SK-N-MC (cell line): Measurements from ENCODE around the gene ETFA.
"Not testable (repeated sequence)": the region's sequence is repeated elsewhere in the genome, so short reads cannot be mapped to it uniquely, and the experiment has no call there.

ENCODE experiments used
- DNase-seq: peaks from one replicate; pipeline ENCODE4 v3.0.0-alpha.2; 2011; ENCODE audit warnings: low read depth, low spot score
- H3K27ac ChIP-seq: fragments of 200-600 bp; sonication (generic); 2 replicates; pipeline ENCODE4 v1.5.1; 2016; ENCODE audit warnings: mixed run types
- H3K36me3 ChIP-seq: fragments of 200-600 bp; sonication (generic); 2 replicates; pipeline ENCODE4 v1.6.1; 2017; ENCODE audit warnings: antibody characterized with exemption, low read length, mixed read lengths; ENCODE audit not compliant: insufficient read depth
- H3K4me3 ChIP-seq: fragments of 200-600 bp; sonication (generic); 2 replicates; pipeline ENCODE4 v1.5.1; 2016
- H3K9ac ChIP-seq: fragments of 200-600 bp; sonication (generic); 2 replicates; pipeline ENCODE4 v1.8.0; 2017; ENCODE audit warnings: mixed run types, mixed read lengths; ENCODE audit not compliant: insufficient read length
- H3K9me3 ChIP-seq: fragments of 200-600 bp; sonication (generic); 2 replicates; pipeline ENCODE4 v1.6.1; 2017; ENCODE audit warnings: low read depth, mild to moderate bottlenecking, antibody characterized with exemption, low read length, moderate library complexity, mixed read lengths
- EZH2 ChIP-seq: fragments of 200-600 bp; sonication (generic); IDR thresholded peaks from one replicate; pipeline ENCODE4 v1.6.1; 2017; ENCODE audit warnings: antibody characterized with exemption
- FOXP2 ChIP-seq: optimal IDR thresholded peaks from 2 replicates; pipeline ENCODE3; 2011; ENCODE audit warnings: mild to moderate bottlenecking, moderate library complexity; ENCODE audit not compliant: insufficient read depth; ENCODE audit errors: extremely low read length, control extremely low read depth
- POLR2AphosphoS5 ChIP-seq: IDR thresholded peaks from 2 replicates; pipeline ENCODE4 v1.6.1; 2012; ENCODE audit warnings: mild to moderate bottlenecking, low read depth, low read length, borderline replicate concordance

ETFA gene

DNA sequence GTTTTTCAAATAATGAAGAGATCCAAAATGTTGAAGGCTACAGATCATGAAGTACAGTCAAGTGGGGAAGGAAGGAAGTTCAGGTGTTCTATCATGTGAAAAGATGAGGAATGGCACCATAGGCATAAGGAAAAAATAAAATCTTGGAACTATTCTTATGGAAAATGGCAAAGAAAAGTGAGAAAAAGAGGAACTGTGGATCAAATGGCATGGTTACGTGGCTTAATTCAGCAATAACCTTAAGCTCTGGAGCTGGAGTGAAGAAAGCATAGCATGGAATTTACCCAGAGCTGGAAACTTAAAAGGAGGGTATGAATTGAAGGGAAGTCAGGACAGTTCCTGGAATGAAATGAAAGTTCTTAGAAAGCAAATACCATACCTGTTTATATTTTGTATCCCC, 14.4 kb downstream of the ETFA start:
- no peak for TF ChIP-seq POLR2AphosphoS5
- no peak for TF ChIP-seq EZH2
- no peak for TF ChIP-seq FOXP2
- no peak overlapping the region for H3K9ac ChIP-seq
- no peaks in the 10 kb centered on the region; the same call in 1 of the 2 replicates for H3K9me3 ChIP-seq
- no peak overlapping the region for H3K27ac ChIP-seq
- DNase-seq, result no peak
- no peaks in the 10 kb centered on the region for H3K36me3 ChIP-seq
- H3K4me3 ChIP-seq, result no peak overlapping the region

DNA sequence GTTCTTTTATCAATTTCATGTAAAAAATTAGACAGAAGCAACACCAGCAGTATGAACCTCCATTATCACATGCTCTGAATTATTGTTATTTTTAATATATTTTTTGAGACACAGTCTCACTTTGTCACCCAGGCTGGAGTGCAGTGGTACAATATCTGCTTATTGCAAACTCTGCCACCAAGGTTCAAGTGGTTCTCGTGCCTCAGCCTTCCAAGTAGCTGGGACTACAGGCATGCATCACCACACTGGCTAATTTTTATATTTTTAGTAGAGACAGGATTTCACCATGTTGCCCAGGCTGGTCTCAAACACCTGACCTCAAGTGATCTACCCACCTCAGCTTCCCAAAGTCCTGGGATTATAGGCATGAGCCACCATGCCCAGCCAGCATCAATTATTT, 16.8 kb downstream of the ETFA start:
- not testable (repeated sequence) for H3K9ac ChIP-seq, DNase-seq, H3K36me3 ChIP-seq, H3K9me3 ChIP-seq, H3K27ac ChIP-seq, H3K4me3 ChIP-seq

DNA sequence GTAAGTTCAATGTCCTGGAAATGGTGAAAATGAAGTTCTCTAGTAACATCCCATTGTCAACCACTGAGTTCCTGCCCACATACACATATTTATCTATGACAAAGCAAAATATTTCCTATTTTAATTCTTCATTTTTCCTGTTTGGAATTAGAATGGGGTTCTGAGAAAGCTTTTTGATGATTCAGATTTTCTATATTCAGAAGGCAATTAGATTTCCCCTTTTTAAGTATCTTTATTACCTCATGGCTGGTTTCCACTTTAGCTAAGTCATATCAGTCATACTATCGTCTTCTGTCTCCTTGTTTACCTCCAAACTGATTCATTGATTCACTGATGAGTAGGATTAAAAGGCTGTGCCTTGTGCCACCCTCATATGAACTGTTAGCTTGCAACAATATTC, 17.9 kb downstream of the ETFA start:
- DNase-seq, result no peak
- H3K36me3 ChIP-seq, result no peaks in the 10 kb centered on the region
- H3K4me3 ChIP-seq, result no peak overlapping the region
- no peaks in the 10 kb centered on the region for H3K9me3 ChIP-seq
- TF ChIP-seq EZH2 (no peak), FOXP2 (no peak), POLR2AphosphoS5 (no peak)
- H3K27ac ChIP-seq, result no peak overlapping the region
- H3K9ac ChIP-seq, result no peak overlapping the region

DNA sequence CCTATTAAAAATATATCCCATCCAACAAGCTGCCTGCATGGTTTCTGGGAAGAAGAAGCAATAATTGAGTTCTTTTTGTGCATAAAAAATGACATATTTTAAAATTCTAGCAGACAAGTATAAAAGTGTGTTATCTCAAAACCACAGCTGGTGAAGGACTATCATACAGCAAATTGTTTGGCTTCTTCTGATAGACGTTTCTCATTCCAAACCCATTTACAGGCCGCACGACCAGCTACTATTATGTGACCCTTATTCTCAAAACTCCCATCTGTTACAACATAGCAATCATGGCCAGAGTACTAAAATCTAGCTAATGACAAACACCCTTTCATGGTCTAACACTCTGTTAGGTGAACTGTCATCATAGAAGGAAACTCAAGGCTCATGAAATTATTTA, 21.7 kb downstream of the ETFA start:
- TF ChIP-seq EZH2 (no peak), POLR2AphosphoS5 (no peak), FOXP2 (no peak)
- Histone ChIP-seq H3K27ac (no peak overlapping the region), H3K9ac (no peak overlapping the region), H3K36me3 (no peaks in the 10 kb centered on the region), H3K9me3 (no peaks in the 10 kb centered on the region), H3K4me3 (no peak overlapping the region)
- no peak for DNase-seq

DNA sequence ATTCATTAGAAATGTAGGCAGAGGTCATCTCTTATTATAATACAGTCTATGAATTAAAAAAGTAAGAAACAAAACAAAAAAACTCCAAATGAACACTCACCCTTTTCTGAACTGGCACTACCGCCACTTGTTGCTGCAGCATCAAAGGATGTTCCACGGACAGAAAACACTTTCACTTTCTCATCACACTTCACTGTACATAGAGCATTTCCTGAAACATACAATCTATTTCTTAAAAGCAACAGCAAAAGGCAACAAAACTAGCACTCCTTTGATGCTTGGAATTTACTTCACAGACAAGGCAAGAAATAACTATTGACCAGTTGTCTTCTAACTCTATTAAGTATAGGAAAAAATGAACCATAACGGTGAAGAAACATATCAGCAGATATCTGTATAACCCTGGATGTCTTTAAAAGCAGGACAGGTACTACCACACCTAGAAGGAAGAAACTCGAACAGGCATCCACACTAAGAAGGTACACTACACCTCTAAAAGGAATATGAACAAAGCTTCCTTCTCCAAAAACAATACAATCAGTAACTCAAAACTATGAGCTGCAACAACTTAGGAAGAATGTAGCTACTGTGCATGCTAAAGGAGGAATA, 24.9 kb downstream of the ETFA start:
- no peak for DNase-seq
- H3K27ac ChIP-seq, result no peak overlapping the region
- H3K9me3 ChIP-seq, result no peaks in the 10 kb centered on the region
- TF ChIP-seq EZH2 (no peak), POLR2AphosphoS5 (no peak), FOXP2 (no peak)
- H3K9ac ChIP-seq, result no peak overlapping the region
- no peaks in the 10 kb centered on the region for H3K36me3 ChIP-seq
- H3K4me3 ChIP-seq, result no peak overlapping the region

DNA sequence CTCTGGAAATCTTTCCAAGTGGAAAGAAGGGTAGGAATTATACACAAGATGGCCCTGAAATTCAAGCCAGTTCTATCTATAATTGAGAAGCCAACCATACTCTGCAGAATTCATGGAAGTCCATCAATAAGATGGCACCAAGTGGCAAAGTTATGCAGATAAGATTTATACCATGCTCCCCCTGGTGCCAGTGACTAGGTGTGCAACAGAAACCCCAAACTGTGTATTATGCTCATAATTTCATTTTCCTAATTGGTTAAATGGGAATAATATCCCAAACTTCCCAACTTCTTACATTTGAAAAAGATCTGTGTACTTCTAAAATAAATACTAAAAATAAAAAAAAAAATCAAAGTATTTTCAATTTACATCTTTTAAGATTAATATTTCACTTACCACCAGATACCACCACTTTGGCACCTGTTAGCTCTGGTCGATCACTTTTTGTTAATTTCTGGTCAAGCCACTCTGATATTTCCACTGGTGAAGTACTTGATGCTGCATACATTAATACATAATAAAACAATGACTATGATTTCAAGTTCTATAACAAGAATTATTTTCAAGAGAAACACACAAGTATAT, 25.9 kb downstream of the ETFA start:
- Histone ChIP-seq H3K9me3 (no peaks in the 10 kb centered on the region), H3K9ac (no peak overlapping the region), H3K4me3 (no peak overlapping the region), H3K36me3 (no peaks in the 10 kb centered on the region), H3K27ac (no peak overlapping the region)
- TF ChIP-seq EZH2 (no peak), POLR2AphosphoS5 (no peak), FOXP2 (no peak)
- no peak for DNase-seq

DNA sequence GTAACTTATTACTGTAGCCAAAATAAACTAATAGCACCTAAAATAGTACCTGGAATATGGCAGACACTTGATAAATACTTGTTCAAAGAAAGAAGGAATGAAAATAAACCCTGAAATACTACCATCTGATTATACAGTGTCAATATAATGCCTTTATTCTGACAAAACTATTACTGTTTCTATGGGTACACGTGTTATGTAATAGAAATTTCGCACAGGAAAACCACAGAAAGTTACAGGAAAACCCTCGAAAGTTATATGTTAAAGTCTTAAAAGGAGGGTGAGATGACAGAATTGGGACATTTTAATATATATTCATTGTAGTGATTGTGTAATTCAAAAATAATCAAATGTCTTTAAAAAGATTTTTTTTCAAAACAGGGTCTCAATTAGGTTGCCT, 28.8 kb downstream of the ETFA start:
- Histone ChIP-seq H3K9me3 (no peaks in the 10 kb centered on the region), H3K27ac (no peak overlapping the region), H3K9ac (no peak overlapping the region), H3K4me3 (no peak overlapping the region), H3K36me3 (no peaks in the 10 kb centered on the region)
- peak; percentile 20 for DNase-seq
- TF ChIP-seq EZH2 (no peak), POLR2AphosphoS5 (no peak), FOXP2 (no peak)

DNA sequence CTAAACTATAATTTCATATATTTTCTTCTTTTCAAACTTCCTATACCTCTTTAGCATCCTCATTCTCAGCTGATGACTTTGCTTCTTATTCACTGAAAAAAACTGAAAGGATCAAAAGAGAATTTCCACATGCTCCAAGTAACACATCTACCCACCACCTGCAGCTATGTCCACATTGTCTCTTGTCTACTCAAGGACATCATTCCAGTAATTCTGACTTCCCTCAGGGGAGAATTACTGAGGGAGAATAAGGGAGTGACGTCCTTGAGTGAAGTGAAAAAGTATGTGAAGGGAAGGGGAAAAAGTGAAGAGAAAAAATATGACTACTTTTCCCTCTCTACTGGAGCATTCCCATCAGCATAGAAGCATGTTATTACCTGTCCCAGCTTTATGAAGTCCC, 32.6 kb downstream of the ETFA start:
- Histone ChIP-seq H3K36me3 (no peaks in the 10 kb centered on the region), H3K9me3 (no peaks in the 10 kb centered on the region), H3K27ac (no peak overlapping the region), H3K9ac (no peak overlapping the region), H3K4me3 (no peak overlapping the region)
- TF ChIP-seq EZH2 (no peak), FOXP2 (no peak), POLR2AphosphoS5 (no peak)
- DNase-seq, result no peak

DNA sequence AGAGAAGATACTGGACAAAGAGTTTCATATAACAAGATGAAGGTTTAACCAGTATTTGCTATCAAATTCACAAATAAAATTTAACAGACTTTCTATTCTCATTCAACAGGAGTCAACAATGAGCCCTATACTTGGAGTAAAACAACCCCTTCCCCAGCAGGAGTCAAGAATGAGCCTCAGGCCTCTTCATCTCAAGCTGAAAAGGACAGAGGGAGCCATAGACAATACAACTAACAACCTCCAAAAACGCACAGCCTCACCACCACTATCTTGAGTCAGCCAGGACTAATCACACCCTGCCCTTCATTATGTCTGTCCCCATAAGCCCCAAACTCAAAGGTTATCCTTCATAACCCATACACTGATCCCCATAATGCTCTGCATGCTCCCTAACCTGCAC, 36.4 kb downstream of the ETFA start:
- no peak overlapping the region for H3K27ac ChIP-seq
- H3K9ac ChIP-seq, result no peak overlapping the region
- H3K9me3 ChIP-seq, result no peaks in the 10 kb centered on the region
- no peak for DNase-seq
- TF ChIP-seq POLR2AphosphoS5 (no peak), FOXP2 (no peak), EZH2 (no peak)
- H3K4me3 ChIP-seq, result no peak overlapping the region
- no peaks in the 10 kb centered on the region for H3K36me3 ChIP-seq
